Nephron progenitor cell (in vitro differentiated cells): ENCODE data around the gene ZNF691.
"Not testable (repeated sequence)": the region's sequence is repeated elsewhere in the genome, so short reads cannot be mapped to it uniquely, and the experiment has no call there.

Experiments used
- DNase-seq: peaks from one replicate; pipeline ENCODE4 v3.0.0; 2021
- H3K27ac Mint-ChIP-seq: 2 replicates; pipeline ENCODE4 v1.8.0; 2021; ENCODE audit warnings: mild to moderate bottlenecking, moderate library complexity, mixed read lengths
- H3K27me3 Mint-ChIP-seq: 2 replicates; pipeline ENCODE4 v1.8.0; 2021; ENCODE audit warnings: mild to moderate bottlenecking, low read depth, mixed read lengths; ENCODE audit not compliant: poor library complexity
- H3K36me3 Mint-ChIP-seq: 2 replicates; pipeline ENCODE4 v1.8.0; 2021; ENCODE audit warnings: low read depth, mixed read lengths
- H3K4me1 Mint-ChIP-seq: 2 replicates; pipeline ENCODE4 v1.8.0; 2021; ENCODE audit warnings: mixed read lengths
- H3K4me3 Mint-ChIP-seq: 2 replicates; pipeline ENCODE4 v1.8.0; 2021; ENCODE audit warnings: mild to moderate bottlenecking, moderate library complexity, mixed read lengths
- H3K9me3 Mint-ChIP-seq: 2 replicates; pipeline ENCODE4 v1.8.0; 2021; ENCODE audit warnings: mild to moderate bottlenecking, moderate library complexity, mixed read lengths
- CTCF ChIP-seq: fragments of 200-600 bp; sonication (generic); IDR thresholded peaks from 2 replicates; pipeline ENCODE4 v1.5.0; 2021; ENCODE audit warnings: antibody characterized with exemption

The ZNF691 gene

GRCh38 chr1:42806593-42806992, 39.8 kb upstream of the ZNF691 start:
- H3K4me1 Mint-ChIP-seq, result peaks cover 3% of the 10 kb centered on the region
- no peak for DNase-seq
- H3K9me3 Mint-ChIP-seq, result peaks cover 18% of the 10 kb centered on the region
- peaks cover 6% of the 10 kb centered on the region for H3K27me3 Mint-ChIP-seq
- H3K4me3 Mint-ChIP-seq, result no peak overlapping the region
- no peak for TF ChIP-seq CTCF
- H3K27ac Mint-ChIP-seq, result no peak overlapping the region
- H3K36me3 Mint-ChIP-seq, result peaks cover 80% of the 10 kb centered on the region

GRCh38 chr1:42807056-42807668, 39.3 kb upstream of the ZNF691 start:
- no peak overlapping the region for H3K27ac Mint-ChIP-seq
- peaks cover 6% of the 10 kb centered on the region for H3K27me3 Mint-ChIP-seq
- no peak for DNase-seq
- peaks cover 83% of the 10 kb centered on the region for H3K36me3 Mint-ChIP-seq
- H3K9me3 Mint-ChIP-seq, result peaks cover 18% of the 10 kb centered on the region
- peaks cover 7% of the 10 kb centered on the region for H3K4me1 Mint-ChIP-seq
- TF ChIP-seq CTCF, result no peak
- H3K4me3 Mint-ChIP-seq, result no peak overlapping the region

DNA sequence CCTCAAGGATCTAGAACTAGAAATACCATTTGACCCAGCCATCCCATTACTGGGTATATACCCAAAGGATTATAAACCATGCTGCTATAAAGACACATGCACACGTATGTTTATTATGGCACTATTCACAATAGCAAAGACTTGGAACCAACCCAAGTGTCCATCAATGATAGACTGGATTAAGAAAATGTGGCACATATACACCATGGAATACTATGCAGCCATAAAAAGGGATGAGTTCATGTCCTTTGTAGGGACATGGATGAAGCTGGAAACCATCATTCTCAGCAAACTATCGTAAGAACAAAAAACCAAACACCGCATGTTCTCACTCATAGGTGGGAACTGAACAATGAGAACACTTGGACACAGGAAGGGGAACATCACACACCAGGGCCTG, 31.6 kb upstream of the ZNF691 start:
- peaks cover 18% of the 10 kb centered on the region for H3K4me1 Mint-ChIP-seq
- not testable (repeated sequence) for H3K27ac Mint-ChIP-seq, H3K9me3 Mint-ChIP-seq, H3K27me3 Mint-ChIP-seq, DNase-seq
- H3K36me3 Mint-ChIP-seq, result peaks cover 39% of the 10 kb centered on the region
- peak overlapping the region; percentile 54 for H3K4me3 Mint-ChIP-seq

GRCh38 chr1:42815941-42816584, 30.4 kb upstream of the ZNF691 start:
- H3K27me3 Mint-ChIP-seq, result no peaks in the 10 kb centered on the region
- H3K27ac Mint-ChIP-seq, result peak overlapping the region; percentile 89
- no peaks in the 10 kb centered on the region for H3K9me3 Mint-ChIP-seq
- no peak for DNase-seq
- TF ChIP-seq CTCF, result no peak
- H3K4me3 Mint-ChIP-seq, result peak overlapping the region; percentile 90
- peaks cover 28% of the 10 kb centered on the region for H3K36me3 Mint-ChIP-seq
- peaks cover 22% of the 10 kb centered on the region for H3K4me1 Mint-ChIP-seq

DNA sequence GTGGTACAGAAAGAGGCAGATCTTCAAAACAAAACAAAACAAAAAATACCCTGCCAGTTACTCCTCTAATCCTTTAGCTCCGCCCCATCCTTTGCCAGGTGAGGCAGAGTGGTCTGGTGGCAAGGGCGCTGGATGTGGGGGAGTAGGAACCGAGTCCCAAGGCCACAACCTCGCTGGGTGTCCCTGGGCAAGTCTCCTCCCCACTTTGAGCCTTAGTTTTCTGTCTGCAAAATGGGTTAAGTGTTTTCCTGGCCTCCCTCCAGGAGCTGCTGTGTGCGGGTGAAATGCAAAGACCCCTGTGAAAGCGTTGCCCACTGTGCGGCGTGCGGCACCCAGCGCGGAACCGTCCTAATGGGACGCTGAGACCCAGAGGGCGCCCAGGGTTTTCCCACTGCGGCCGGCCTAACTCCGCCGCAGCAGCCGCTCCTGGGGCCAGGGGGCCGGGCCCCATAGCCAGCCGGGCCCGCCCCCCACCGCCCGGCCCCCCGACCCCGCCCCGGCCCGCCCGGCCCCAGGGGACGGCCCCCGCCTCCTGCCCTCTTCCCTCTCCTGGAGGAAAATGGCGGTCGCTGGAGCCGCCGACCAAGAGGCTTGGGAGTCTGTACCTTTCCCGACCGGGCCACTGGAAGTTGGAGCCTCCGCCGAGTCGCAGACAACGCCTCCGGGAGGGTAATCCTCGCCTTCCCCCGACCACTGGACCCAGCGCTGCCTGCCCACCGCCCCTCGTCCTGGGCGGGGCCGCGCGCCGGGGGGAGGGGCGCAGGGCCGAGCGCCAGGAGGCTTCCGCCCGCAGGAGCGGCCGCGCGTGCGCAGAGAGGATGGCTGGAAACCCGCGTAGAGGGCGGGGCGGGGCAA, 29.6 kb upstream of the ZNF691 start, which contains the start of the genes ERMAP and SVBP:
Gene ERMAP (plus strand): TSS at position 538 of the 855 bp plus-strand sequence. CDS start 13,327 bp downstream, outside the sequence.
Gene SVBP (minus strand): TSS at position 813 of the 855 bp plus-strand sequence. CDS start 853 bp downstream, outside the sequence.
- Mint-ChIP-seq H3K9me3 (no peaks in the 10 kb centered on the region), H3K4me1 (peaks cover 17% of the 10 kb centered on the region), H3K36me3 (peaks cover 21% of the 10 kb centered on the region), H3K4me3 (peak within 1 kb of the TSS; percentile 90), H3K27me3 (no peaks in the 10 kb centered on the region), H3K27ac (peak within 1 kb of the TSS; percentile 89)
- TF ChIP-seq CTCF, result no peak
- DNase-seq, result peak; percentile 98

- DNase-seq, result no peak
- Mint-ChIP-seq H3K4me3 (peak overlapping the region; percentile 90), H3K27me3 (no peaks in the 10 kb centered on the region), H3K27ac (no peak overlapping the region), H3K36me3 (peaks cover 17% of the 10 kb centered on the region), H3K4me1 (peaks cover 15% of the 10 kb centered on the region), H3K9me3 (no peaks in the 10 kb centered on the region)
- TF ChIP-seq CTCF, result no peak
Observed at GRCh38 chr1:42817440-42817767, 29.0 kb upstream of the ZNF691 start.
